ENCODE data around the gene UPK1B.
"Not testable (repeated sequence)": the region's sequence is repeated elsewhere in the genome, so short reads cannot be mapped to it uniquely, and the experiment has no call there.

Gene UPK1B

GRCh38 chr3:119225121-119225520 lies 51.7 kb downstream of the UPK1B start:
- DNase-seq (ENCODE audit: low spot score) = no peak

- DNase-seq (ENCODE audit: low spot score) = no peak
Measured at GRCh38 chr3:119227070-119227850, 53.9 kb downstream of the UPK1B start.

- no peak for DNase-seq (ENCODE audit: low spot score)
Measured at GRCh38 chr3:119228373-119229145, 55.2 kb downstream of the UPK1B start.

GRCh38 chr3:119229190-119229589 lies 55.8 kb downstream of the UPK1B start:
- no peak for DNase-seq (ENCODE audit: low spot score)

GRCh38 chr3:119230071-119230470 lies 56.7 kb downstream of the UPK1B start:
- DNase-seq (ENCODE audit: low spot score) = no peak

- DNase-seq (ENCODE audit: low spot score) = no peak
Measured at GRCh38 chr3:119230745-119231144, 57.3 kb downstream of the UPK1B start.

GRCh38 chr3:119234610-119235009 lies 61.2 kb downstream of the UPK1B start:
- no peak for DNase-seq (ENCODE audit: low spot score)

GRCh38 chr3:119235151-119235550 lies 61.8 kb downstream of the UPK1B start:
- no peak for DNase-seq (ENCODE audit: low spot score)

GRCh38 chr3:119236756-119237155 lies 63.4 kb downstream of the UPK1B start:
- DNase-seq (ENCODE audit: low spot score) = peak; percentile 29

- DNase-seq (ENCODE audit: low spot score) = no peak
Measured at GRCh38 chr3:119237299-119237698, 63.9 kb downstream of the UPK1B start.

GRCh38 chr3:119238363-119238762 lies 65.0 kb downstream of the UPK1B start:
- no peak for DNase-seq (ENCODE audit: low spot score)

GRCh38 chr3:119239206-119239820 lies 65.9 kb downstream of the UPK1B start:
- no peak for DNase-seq (ENCODE audit: low spot score)

- DNase-seq (ENCODE audit: low spot score) = no peak
Measured at GRCh38 chr3:119240101-119240590, 66.7 kb downstream of the UPK1B start.

- DNase-seq (ENCODE audit: low spot score) = peak; percentile 66
Measured at GRCh38 chr3:119240591-119241434, 67.4 kb downstream of the UPK1B start, which contains the start of gene B4GALT4. TSS of gene B4GALT4 (minus strand) at chr3:119240878. CDS start at chr3:119230099, 10,779 bp downstream.

- not testable (repeated sequence) for DNase-seq (ENCODE audit: low spot score)
Measured at GRCh38 chr3:119242387-119243057, 69.1 kb downstream of the UPK1B start.

GRCh38 chr3:119243058-119243529 lies 69.7 kb downstream of the UPK1B start:
- DNase-seq (ENCODE audit: low spot score) = not testable (repeated sequence)

- DNase-seq (ENCODE audit: low spot score) = no peak
Measured at GRCh38 chr3:119243712-119244111, 70.3 kb downstream of the UPK1B start.

GRCh38 chr3:119245778-119246177 lies 72.4 kb downstream of the UPK1B start:
- no peak for DNase-seq (ENCODE audit: low spot score)

Measured in CD4-positive, alpha-beta T cell treated with Interleukin-6 at 100 ng/mL for 8 hours (primary cell).